Measurements from ENCODE around the gene KRT79.

The KRT79 gene

DNA sequence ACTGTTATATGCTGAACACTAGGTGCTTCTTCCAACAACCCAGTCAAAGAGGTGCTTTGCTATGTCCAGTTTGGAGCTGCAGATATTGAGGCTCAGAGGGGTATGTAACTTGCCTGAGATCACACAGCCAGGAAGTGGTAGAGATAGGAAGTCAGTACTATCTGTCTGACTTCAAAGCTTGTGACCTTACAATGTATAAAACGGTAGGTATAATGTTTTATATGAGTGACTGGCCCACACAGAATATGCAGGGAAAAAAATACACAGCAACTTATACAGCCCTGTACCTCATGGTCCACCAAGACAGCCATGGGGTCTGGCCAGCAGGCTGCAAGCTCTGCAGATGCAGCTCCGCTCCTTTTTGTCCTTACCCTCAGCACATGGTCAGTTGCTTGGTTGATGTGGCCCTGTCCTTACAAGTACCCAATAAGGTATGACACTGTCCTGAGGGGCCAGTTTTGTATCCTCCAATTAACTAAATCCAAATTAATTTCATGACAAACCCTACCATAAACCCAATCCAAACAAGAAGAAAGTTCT lies 16.3 kb downstream of the KRT79 start:
- DNase-seq = no peak

DNA sequence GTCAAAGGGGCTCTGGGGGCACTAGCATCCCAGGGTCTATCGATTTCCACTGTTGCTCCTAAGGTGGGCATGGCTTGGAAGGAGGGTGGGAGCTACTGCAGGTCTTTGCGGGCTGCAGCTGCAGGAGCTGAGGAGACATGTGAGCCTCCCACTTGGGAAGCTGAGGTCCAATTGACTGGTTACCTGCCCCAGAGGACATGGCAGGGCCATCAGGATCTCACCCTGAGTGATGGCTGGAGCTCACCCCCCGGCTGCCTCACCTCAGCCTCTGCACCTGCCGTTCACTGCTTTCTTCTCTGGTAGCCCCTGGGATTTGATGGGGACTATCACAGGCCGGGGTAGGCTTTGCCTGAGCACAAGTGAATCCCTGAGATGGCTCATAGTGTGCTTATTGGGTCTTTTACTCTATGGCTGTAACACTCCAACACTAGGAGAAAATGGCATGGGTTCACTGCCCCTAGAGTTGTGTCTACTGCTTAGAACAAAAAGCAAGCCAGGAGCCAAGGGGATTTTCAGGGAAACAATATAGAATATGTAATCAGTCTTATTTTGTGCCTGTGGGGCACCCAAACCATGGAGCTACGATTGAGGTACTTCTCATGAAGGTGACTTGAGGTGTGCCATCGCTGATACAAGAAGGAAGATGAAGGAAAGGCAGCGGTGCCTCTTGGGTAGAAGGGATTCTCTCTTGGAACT lies 17.0 kb downstream of the KRT79 start:
- no peak for DNase-seq

DNA sequence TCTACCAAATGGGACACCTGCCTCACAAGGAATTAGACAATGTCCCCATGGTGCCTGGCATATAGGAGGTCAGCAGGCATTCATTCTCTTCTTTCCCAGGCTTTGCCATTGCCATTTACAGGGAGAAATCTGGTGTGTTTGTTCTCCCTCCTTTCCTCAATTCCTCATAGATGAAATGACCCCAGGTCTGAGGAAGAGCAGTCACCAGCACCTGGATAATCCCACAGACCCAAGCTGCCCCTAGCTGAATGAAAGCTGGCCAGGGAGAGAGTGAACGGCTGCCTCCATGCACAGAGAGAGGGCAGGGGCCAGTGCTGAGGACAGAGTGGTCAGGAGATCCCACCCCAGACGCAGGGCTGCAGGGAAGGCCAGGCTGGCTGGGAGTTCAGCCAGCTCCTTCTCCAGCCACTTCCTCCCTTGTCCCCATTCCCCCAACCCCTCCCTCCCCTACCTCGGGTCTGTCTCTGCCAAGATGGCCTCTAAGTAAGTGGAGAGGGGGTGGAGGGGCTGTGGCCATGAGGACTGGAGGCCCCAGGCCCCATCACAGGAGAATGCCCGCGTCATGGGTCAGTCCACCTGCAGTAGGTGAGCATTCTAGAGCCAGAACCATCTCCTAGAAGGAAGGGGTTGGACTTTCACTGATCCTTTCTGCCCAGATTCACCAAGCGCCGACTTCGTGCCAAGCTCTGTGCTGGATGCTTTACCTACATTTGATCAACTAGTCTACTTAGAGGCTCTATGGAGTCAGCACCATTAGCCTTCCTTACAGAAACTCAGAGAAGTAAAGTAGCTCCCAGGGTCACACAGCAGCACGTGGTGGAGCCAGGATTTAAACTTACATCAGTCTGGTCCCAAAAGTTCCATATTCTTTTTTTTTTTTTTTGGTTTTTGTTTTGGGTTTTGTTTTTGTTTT lies 18.2 kb downstream of the KRT79 start:
- no peak for DNase-seq

GRCh38 chr12:52815161-52815560 lies 18.9 kb downstream of the KRT79 start:
- DNase-seq = no peak

DNA sequence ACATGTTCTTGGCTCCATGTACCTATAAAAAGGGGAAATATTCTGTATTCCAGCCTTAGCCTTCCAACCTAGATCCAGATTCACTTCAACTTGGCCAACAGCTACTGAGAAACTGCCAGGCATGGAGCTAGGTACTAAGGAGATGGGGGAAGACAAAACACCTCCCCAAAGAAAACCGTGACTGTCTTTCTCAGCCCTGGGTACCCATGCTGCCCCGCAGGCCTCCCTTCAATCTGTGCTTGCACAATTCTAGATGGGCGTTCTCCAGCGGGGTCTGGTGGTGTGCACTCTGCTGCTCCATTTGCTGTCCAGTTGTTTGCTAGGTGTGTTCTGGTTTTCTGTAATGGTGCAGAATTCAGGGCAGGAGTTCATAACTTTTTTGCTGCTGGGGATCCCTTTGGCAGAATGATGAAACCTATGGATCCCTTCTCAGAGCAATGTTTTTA lies 19.4 kb downstream of the KRT79 start:
- DNase-seq = no peak

GRCh38 chr12:52813885-52814709 lies 20.0 kb downstream of the KRT79 start, which contains the start of gene KRT4:
Gene KRT4, minus strand, starts transcription at chr12:52814116. Its CDS starts 58 bp downstream, at chr12:52814058.
- no peak for DNase-seq

- no peak for DNase-seq
Measured at GRCh38 chr12:52813203-52813819, 20.8 kb downstream of the KRT79 start.

DNA sequence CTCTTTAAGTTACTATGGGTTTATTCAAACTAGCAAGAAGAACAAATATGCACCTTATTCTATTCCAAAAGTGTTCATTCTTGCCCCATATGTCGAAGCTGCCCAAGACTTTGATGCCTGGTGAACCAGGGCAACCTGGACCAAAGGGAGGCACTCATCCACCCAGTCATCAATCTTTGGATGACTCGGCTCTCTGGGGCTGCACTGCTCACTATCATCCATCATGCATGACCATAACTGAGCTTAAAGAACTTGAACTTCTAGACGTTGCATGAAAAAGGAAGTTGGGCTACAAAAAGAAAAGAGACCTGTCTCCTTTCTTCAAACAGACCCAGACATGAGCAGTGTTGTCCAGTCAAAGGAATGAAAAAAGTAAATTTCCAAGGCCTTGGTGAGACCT lies 21.4 kb downstream of the KRT79 start:
- no peak for DNase-seq

DNA sequence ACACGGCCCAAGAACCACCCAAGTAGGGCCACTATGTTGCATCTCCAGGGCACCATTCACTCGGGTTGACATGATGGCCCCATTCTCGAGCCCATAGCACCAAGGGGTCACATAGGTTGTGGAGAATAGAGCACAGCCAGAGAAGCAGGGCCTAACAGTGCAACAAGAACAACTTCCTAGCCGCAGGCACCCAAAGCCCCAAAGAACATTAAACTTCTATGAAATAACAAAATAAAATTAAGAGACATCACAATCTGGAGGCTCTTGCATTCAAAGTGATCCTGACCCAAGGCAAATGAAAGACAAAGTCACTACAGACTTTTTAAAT lies 22.1 kb downstream of the KRT79 start:
- no peak for DNase-seq

GRCh38 chr12:52811191-52812072 lies 22.7 kb downstream of the KRT79 start:
- DNase-seq = no peak

- no peak for DNase-seq
Measured at GRCh38 chr12:52810554-52810953, 23.6 kb downstream of the KRT79 start.

DNA sequence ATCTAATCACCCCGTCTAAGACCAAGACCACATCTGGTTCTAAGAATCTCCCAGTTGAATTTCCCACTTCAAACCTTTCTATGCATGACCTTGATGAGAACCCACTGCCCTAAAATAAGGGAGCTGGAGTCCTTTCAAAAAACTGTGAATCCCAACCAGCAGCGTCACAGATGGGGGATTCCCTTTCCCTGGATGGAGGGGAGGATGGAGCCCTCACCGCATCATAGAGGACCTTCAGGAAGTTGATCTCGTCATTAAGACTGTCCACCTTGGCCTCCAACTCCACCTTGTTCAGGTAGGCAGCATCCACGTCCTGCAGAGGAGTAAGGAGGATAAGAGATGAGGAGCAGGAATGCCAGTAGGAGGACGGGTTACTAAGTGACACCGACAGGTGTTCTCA lies 24.9 kb downstream of the KRT79 start:
- no peak for DNase-seq

- no peak for DNase-seq
Measured at GRCh38 chr12:52808573-52809160, 25.4 kb downstream of the KRT79 start.

DNA sequence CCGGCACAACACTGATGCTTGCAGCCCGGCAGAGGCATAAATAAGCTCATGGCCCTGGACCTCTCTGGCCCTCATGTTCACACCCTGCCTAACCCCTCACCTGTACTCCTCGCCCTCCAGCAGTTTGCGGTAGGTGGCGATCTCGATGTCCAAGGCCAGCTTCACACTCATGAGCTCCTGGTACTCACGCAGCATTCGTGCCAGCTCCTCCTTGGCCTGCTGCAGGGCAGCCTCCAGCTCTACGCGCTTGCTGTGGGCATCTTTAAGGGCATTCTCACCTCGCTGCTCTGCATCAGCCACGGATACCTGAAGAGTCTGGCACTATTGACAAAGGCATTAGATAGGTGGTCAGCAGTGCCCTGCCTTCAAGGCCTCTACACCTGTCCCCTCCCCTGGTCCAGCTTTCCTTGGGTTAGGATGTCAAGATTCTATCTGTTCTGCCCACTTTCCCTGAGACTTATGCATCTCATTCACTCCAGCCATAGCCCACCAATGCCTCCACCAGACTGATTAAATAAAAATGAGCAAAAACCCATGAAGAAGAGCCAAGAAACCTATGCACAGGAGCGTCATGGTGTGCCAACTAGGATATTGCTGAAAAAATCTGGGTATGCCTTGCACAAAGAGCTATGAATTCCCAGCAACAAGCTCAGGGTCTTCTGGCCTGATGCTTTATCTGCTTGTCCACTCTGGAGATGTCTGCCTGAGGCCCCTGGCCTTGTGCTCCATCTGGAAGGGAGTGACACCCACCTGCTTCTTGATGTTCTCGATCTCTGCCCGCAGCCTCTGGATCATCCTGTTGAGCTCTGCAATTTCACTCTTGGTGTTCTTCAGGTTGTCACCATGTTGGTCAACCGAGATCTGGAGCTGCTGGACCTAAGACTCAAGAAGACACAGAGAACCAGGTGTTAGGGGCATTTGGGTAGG lies 26.3 kb downstream of the KRT79 start:
- DNase-seq = no peak

DNA sequence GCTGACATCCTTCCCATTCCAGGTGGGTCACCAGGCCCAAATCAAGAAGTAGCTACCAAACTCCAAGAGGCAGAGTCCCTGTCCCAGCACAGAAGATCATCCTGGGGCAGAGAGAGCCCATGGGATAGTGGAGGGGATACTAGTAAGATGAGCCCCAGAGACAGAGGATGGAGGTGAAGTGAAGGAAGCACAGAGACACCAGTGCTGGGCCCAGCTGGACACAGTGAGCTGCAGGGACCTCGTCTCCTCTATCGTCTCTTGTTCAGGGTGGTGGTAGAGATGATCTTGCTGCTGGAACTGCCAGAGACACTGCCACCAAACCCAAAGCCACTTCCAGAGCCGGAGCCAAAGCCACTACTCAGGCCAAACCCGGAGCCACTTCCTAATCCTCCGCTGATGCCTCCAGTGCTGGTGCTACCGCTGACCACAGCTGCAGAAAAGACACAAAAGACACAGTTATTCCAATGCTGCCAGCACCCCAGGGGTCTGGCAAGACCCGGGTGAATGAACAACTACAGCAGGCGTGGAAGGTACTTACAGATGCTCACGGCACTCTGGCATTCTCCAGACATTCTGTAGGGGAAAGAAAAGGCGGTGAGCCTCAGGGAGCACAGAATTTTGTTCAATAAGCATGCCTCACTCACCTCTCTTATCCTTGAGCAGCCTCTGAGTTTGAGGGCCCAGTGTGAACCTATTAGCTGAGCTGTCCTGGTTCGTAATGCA lies 27.1 kb downstream of the KRT79 start:
- no peak for DNase-seq

DNA sequence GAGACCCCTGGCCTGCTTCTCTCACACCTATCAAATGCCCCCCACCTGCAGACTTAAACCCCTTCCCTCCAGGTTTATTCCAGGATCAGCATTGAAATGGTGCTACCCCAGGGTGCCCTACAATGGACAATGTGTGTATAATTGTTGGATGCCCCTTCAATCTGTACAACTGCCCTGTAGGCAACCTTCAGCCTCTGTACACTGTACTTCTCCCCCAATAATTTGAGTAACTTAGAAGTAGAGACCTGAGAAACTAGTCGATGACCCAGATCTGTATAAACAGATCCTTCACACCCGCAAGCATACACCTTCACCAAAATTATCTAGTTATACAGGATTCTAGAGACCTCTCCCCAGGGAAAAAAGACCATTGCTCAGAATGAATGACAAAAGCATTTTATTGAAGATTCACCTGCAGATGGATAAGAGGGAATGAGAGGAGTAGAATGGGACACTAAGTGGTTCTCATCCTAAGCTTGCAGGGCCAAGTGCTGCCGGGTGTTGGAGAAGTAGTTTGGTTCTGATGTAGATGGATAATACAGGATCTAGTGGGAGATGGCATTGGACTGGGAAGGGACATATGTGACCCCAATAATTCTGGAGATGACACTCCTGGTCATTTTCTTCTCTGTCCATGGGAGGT lies 27.8 kb downstream of the KRT79 start:
- no peak for DNase-seq

GRCh38 chr12:52805739-52806138 lies 28.4 kb downstream of the KRT79 start:
- DNase-seq = no peak

DNA sequence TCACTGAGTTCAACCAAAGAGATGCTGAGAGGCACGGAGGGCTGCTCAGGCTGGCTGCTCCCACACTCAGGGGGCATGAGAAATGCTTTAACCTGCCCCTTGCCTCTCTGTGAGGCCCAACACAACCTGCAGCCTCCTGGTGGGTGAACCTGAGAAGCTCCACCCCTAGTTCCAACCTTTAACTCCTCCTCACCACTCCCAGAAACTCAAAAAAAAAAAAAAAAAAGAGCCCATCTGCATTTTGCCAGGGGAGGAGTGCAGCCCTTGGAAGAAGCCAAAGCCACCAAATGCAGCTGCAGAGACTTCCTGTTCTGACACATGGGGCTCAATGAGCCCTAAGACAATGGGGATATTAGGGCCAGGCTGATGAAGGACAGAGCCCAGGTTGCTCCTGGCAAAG lies 29.1 kb downstream of the KRT79 start:
- DNase-seq = no peak

- no peak for DNase-seq
Measured at GRCh38 chr12:52802442-52802841, 31.7 kb downstream of the KRT79 start.

Measured in OCI-M1 (cell line).